Endothelial cell of umbilical vein (primary cell): Measurements from ENCODE around the gene ELOB.

Experiments used
- CTCF ChIP-seq, 2 donors: IDR thresholded peaks; 1 replicate in 1 of 2; 2 replicates in 1 of 2; pipeline ENCODE4 v1.5.1; 2011; ENCODE audit warnings: low read length in 2 of 2, mild to moderate bottlenecking in 2 of 2, moderate library complexity in 2 of 2, control low read depth in 1 of 2, inconsistent platforms in 1 of 2, low read depth in 1 of 2; ENCODE audit not compliant: insufficient read depth in 1 of 2; ENCODE audit errors: extremely low read depth in 1 of 2
- EZH2 ChIP-seq: IDR thresholded peaks from 2 replicates; pipeline ENCODE4 v1.6.1; 2012; ENCODE audit warnings: borderline replicate concordance, low read depth, mild to moderate bottlenecking, moderate library complexity, low read length, inconsistent platforms; ENCODE audit not compliant: severe bottlenecking
- JUN ChIP-seq: IDR thresholded peaks from 2 replicates; pipeline ENCODE4 v1.6.1; 2011; ENCODE audit warnings: borderline replicate concordance, low read depth; ENCODE audit not compliant: insufficient read length, insufficient read depth
- POLR2A ChIP-seq: IDR thresholded peaks from 2 replicates; pipeline ENCODE4 v1.6.1; 2012; ENCODE audit warnings: low read depth, mild to moderate bottlenecking, control low read depth, low read length
- TF ChIP-seq, protein P1 (sequence below): IDR thresholded peaks from 2 replicates; pipeline ENCODE4 v1.6.1; 2011; ENCODE audit not compliant: insufficient read depth, insufficient read length

DNA sequence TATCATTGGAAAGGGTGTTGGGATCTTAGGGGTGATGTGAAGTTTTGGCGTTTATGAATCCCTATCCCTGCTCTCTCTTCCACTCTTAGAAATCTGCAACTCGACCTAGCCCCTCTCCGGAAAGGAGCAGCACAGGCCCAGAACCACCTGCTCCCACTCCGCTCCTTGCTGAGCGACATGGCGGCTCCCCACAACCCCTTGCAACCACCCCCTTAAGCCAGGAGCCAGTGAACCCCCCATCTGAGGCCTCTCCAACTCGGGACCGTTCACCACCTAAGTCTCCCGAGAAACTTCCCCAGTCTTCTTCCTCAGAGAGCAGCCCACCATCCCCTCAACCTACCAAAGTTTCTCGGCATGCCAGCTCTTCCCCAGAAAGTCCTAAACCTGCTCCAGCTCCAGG, 15.6 kb downstream of the ELOB start:
- TF ChIP-seq CTCF (IDR thresholded peaks at IDR 0.05; ENCODE audit: extremely low read depth in 1 of 2, insufficient read depth in 1 of 2, low read depth in 1 of 2, low read length in 2 of 2) (no peak), JUN (no peak), POLR2A (no peak), EZH2 (no peak)
- TF ChIP-seq, protein P1, sequence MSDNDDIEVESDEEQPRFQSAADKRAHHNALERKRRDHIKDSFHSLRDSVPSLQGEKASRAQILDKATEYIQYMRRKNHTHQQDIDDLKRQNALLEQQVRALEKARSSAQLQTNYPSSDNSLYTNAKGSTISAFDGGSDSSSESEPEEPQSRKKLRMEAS = no peak
